A549 treated with DMSO at 1 μM for 4 hours (cell line): Measurements from ENCODE around the gene BTD. TPM values are rescaled to one million over a fixed set of nuclear protein-coding genes. Genes with fewer than 3 reads are reported as not detected.

Experiments
- total RNA-seq: library from RNA; stranded (reverse); fragments of 200-300 nt; extraction: Qiagen RNA extraction; gene quantifications from 5 replicates; pipeline ENCODE4 v1.2.3, GENCODE V29; 2022; ENCODE audit warnings: low read depth

BTD gene
- 14.7 to 18.4 TPM (median 17.6 TPM) in 5 replicates for total RNA-seq

GRCh38 chr3:15601399-15602145 lies at the start of gene BTD, which contains the start of gene HACL1:
BTD (plus strand) TSS chr3:15601745; CDS start chr3:15635440, 33,695 bp downstream.
HACL1 (minus strand) TSS chr3:15601569; CDS start chr3:15601463, 106 bp downstream.

Other genes starting within 250 kb of the BTD start
- 25.7 to 32.0 TPM (median 29.9 TPM) in 5 replicates for gene METTL6, start 174.2 kb upstream of the BTD start, total RNA-seq
- 15.7 to 18.8 TPM (median 17.2 TPM) in 5 replicates for gene EAF1, start 174.1 kb upstream of the BTD start, total RNA-seq
- 0.15 to 0.63 TPM (median 0.42 TPM) in 5 replicates for gene COLQ, start 80.0 kb upstream of the BTD start, total RNA-seq
- 23.6 to 29.0 TPM (median 25.7 TPM) in 5 replicates for gene HACL1, start 176 bp upstream of the BTD start, total RNA-seq
- 45.7 to 63.5 TPM (median 55.5 TPM) in 5 replicates for gene ANKRD28, start 196.2 kb downstream of the BTD start, total RNA-seq